ENCODE data around the gene SPATA2. TPM values are rescaled to one million over a fixed set of nuclear protein-coding genes. Genes with fewer than 3 reads are reported as not detected.

The SPATA2 gene
- total RNA-seq, 1 donor from 2014 or later: 8.4 TPM

DNA sequence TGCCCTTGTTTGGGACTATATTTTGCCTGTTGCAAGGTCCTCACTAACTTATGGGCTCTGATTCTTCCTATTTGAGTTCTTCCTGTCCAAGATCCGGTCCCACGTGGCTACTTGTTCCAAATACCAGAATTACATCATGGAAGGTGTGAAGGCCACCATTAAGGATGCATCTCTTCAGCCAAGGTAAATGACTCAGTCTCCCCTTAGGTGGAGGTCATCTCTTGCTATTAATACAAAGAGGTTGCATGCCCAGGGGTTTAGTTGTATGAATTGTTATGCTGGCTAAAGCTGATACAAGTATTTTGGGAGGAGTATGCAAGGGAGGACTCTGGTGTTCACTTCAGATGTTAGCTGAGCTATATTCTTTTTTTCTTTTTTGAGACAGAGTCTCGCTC, 30.0 kb upstream of the SPATA2 start:
- no peak overlapping the region for H3K27ac Mint-ChIP-seq (ENCODE audit: unreplicated experiment)
- no peaks in the 10 kb centered on the region for H3K9me3 Mint-ChIP-seq (ENCODE audit: unreplicated experiment)
- H3K4me1 Mint-ChIP-seq (ENCODE audit: unreplicated experiment): no peaks in the 10 kb centered on the region
- peaks cover 32% of the 10 kb centered on the region for H3K36me3 Mint-ChIP-seq (ENCODE audit: low read depth, unreplicated experiment)
- TF ChIP-seq, protein P1, sequence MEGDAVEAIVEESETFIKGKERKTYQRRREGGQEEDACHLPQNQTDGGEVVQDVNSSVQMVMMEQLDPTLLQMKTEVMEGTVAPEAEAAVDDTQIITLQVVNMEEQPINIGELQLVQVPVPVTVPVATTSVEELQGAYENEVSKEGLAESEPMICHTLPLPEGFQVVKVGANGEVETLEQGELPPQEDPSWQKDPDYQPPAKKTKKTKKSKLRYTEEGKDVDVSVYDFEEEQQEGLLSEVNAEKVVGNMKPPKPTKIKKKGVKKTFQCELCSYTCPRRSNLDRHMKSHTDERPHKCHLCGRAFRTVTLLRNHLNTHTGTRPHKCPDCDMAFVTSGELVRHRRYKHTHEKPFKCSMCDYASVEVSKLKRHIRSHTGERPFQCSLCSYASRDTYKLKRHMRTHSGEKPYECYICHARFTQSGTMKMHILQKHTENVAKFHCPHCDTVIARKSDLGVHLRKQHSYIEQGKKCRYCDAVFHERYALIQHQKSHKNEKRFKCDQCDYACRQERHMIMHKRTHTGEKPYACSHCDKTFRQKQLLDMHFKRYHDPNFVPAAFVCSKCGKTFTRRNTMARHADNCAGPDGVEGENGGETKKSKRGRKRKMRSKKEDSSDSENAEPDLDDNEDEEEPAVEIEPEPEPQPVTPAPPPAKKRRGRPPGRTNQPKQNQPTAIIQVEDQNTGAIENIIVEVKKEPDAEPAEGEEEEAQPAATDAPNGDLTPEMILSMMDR (IDR thresholded peaks at IDR 0.05; ENCODE audit: unreplicated experiment): no peak
- no peak for DNase-seq (ENCODE audit: low spot score)
- H3K4me3 Mint-ChIP-seq (ENCODE audit: unreplicated experiment): peak overlapping the region; percentile 12
- H3K27me3 Mint-ChIP-seq (ENCODE audit: unreplicated experiment): peaks cover 1% of the 10 kb centered on the region

DNA sequence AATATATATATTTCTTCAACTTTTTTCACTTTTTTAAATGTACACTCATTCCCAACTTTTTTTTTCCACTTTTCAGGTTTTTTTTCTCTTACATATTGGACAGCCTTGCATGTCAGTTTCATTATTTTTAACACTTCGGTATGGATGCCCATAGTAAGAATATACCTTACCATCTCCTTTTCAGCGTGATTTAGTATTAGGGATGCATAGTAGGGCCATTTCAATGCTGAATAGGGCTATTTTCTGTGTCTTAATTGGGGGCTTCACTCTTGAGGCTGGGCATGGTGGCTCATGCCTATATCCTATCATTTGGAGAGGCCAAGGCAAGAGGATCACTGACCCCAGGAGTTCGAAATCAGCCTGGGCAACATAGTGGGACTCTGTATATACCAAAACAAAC, 27.6 kb upstream of the SPATA2 start:
- Mint-ChIP-seq H3K4me3 (ENCODE audit: unreplicated experiment) (no peak overlapping the region), H3K27ac (ENCODE audit: unreplicated experiment) (no peak overlapping the region), H3K9me3 (ENCODE audit: unreplicated experiment) (no peaks in the 10 kb centered on the region), H3K4me1 (ENCODE audit: unreplicated experiment) (peaks cover 8% of the 10 kb centered on the region), H3K27me3 (ENCODE audit: unreplicated experiment) (peaks cover under 1% of the 10 kb centered on the region), H3K36me3 (ENCODE audit: low read depth, unreplicated experiment) (peaks cover 19% of the 10 kb centered on the region)
- no peak for DNase-seq (ENCODE audit: low spot score)
- TF ChIP-seq, protein P1 (IDR thresholded peaks at IDR 0.05; ENCODE audit: unreplicated experiment): no peak

DNA sequence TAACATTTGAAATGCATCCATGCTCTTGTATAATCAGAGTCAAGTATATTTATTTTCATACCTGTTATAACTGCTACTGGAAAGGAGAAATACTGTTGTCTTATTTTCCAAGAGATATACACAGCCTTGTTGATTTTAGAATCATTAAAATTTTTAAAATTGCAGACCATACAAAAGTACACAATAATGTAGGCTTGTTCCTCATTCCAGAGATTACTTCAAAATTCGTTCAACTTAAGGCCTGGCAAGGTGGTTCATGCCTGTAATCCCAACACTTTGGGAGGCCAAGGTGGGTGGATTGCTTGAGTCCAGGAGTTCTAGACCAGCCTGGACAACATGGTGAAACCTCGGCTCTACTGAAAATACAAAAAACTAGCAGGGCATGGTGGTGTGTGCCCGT, 27.0 kb upstream of the SPATA2 start:
- peaks cover 16% of the 10 kb centered on the region for H3K36me3 Mint-ChIP-seq (ENCODE audit: low read depth, unreplicated experiment)

DNA sequence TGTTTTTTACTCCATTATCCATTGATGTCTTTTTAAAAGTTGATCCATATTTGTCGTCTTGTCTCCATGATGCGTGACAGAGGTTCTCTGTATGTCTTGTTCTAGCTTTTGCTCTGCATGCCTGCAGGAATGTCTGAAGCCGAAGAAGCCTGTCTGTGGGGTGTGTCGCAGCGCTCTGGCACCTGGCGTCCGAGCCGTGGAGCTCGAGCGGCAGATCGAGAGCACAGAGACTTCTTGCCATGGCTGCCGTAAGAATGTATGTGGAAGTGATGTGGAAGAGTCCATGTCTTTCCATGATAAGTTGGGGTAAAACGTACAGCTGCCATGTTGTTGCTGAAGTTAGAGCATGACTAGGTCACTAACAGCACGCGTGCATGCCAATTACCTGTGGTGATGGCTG, 26.1 kb upstream of the SPATA2 start:
- TF ChIP-seq, protein P1 (IDR thresholded peaks at IDR 0.05; ENCODE audit: unreplicated experiment): no peak
- H3K36me3 Mint-ChIP-seq (ENCODE audit: low read depth, unreplicated experiment): peaks cover 12% of the 10 kb centered on the region

More for the DNA sequence above, 27.0 kb upstream of the SPATA2 start:
- TF ChIP-seq, protein P1 (IDR thresholded peaks at IDR 0.05; ENCODE audit: unreplicated experiment): no peak
- Mint-ChIP-seq H3K27me3 (ENCODE audit: unreplicated experiment) (peaks cover 2% of the 10 kb centered on the region), H3K4me3 (ENCODE audit: unreplicated experiment) (no peak overlapping the region), H3K27ac (ENCODE audit: unreplicated experiment) (no peak overlapping the region), H3K9me3 (ENCODE audit: unreplicated experiment) (no peaks in the 10 kb centered on the region), H3K4me1 (ENCODE audit: unreplicated experiment) (peaks cover 14% of the 10 kb centered on the region)
- DNase-seq (ENCODE audit: low spot score): no peak

DNA sequence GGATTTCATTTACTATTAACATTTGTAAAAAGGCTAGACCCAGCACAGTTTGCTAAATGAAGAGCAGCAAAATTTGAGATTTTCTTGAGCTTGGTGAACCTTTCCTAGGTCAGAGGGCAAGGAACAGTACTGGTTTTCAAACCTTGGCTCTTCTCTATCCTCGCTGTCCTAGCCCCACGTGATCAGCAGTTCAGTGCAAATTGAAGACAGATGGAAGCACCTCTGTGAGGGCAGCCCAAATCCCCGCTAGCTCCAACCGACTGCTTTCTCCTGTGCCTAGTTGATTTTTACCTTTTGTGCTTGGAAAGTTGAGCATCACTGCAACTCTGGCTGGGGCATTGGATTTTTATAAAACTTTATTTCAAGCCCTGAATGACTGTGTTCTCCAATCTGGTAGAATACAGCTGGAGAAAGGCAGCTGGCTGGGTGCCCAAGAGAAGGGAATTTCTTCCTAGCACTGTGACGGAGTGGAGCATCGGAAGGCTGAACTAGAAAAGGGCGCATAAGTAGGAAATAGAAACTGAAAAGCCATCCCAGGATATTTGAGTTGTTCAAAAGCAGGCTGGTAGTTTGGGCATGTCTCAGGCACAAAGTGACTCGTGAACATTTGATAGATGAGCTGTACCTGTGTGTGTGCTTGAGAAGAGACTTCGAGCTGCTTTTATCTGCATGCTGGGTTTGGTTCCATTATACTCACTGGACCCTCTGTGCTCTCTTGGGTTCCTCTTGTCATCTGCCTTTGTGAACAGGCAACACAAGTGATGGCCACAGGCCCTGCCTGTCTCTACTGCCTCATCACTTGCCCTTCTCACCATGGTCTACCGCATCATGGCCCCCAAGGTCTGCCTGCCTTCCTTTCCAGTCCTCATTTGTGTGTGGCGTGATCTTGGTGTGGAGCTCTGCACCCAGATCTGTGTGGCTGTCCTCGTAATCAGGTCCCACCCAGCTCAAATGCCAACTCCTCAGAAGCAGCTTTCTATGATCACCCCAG, 23.1 kb upstream of the SPATA2 start:
- peaks cover 5% of the 10 kb centered on the region for H3K27me3 Mint-ChIP-seq (ENCODE audit: unreplicated experiment)

More for the DNA sequence above, 26.1 kb upstream of the SPATA2 start:
- Mint-ChIP-seq H3K4me1 (ENCODE audit: unreplicated experiment) (peaks cover 21% of the 10 kb centered on the region), H3K9me3 (ENCODE audit: unreplicated experiment) (no peaks in the 10 kb centered on the region), H3K4me3 (ENCODE audit: unreplicated experiment) (no peak overlapping the region), H3K27ac (ENCODE audit: unreplicated experiment) (peak overlapping the region; percentile 85), H3K27me3 (ENCODE audit: unreplicated experiment) (peaks cover 5% of the 10 kb centered on the region)
- DNase-seq (ENCODE audit: low spot score): no peak

More for the DNA sequence above, 23.1 kb upstream of the SPATA2 start:
- no peak overlapping the region for H3K27ac Mint-ChIP-seq (ENCODE audit: unreplicated experiment)
- peaks cover 7% of the 10 kb centered on the region for H3K36me3 Mint-ChIP-seq (ENCODE audit: low read depth, unreplicated experiment)
- peaks cover 21% of the 10 kb centered on the region for H3K4me1 Mint-ChIP-seq (ENCODE audit: unreplicated experiment)
- H3K4me3 Mint-ChIP-seq (ENCODE audit: unreplicated experiment): peak overlapping the region; percentile 97
- TF ChIP-seq, protein P1 (IDR thresholded peaks at IDR 0.05; ENCODE audit: unreplicated experiment): no peak
- H3K9me3 Mint-ChIP-seq (ENCODE audit: unreplicated experiment): no peaks in the 10 kb centered on the region
- DNase-seq (ENCODE audit: low spot score): no peak
